ENCODE results near the gene RUBCNL.

DNA sequence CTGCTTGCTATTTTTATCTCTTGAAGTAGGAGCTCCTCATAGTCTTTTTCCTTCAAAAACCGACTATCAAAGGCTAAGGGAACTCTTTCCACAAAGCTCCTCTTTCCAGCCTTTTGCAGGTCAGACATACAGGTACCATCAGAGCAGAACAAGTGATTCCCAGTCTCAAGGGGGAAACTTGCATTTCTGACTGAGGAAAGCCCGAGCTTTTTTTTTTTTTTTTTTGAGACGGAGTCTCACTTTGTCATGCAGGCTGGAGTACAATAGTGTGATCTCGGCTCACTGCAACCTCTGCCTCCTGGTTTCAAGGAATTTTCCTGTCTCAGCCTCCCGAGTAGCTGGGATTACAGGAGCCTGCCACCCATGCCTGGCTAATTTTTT, 32.0 kb downstream of the RUBCNL start:
- TF ChIP-seq POLR2AphosphoS5 (IDR thresholded peaks at IDR 0.05; ENCODE audit: low read depth, low read length) (no peak), SIN3A (IDR thresholded peaks at IDR 0.05; ENCODE audit: borderline replicate concordance, insufficient read depth, low read length) (no peak), TAF1 (IDR thresholded peaks at IDR 0.05; ENCODE audit: borderline replicate concordance, insufficient read depth, low read length) (no peak), REST (IDR thresholded peaks at IDR 0.05; ENCODE audit: insufficient read depth in 1 of 2, low read depth in 2 of 2, low read length in 2 of 2) (no peak), FOXP2 (optimal IDR thresholded peaks at IDR 0.05; ENCODE audit: borderline replicate concordance, extremely low read depth, extremely low read length, insufficient read depth) (no peak)
